H9 (cell line): Measurements from ENCODE around the gene FGF10. TPM values are rescaled to one million over a fixed set of nuclear protein-coding genes. Genes with fewer than 3 reads are reported as not detected.

ENCODE experiments used
- DNase-seq: peaks from one replicate; pipeline ENCODE4 v3.0.0-alpha.2; 2017
- H2AFZ ChIP-seq: one replicate; pipeline ENCODE4 v1.6.1; 2013; ENCODE audit warnings: mild to moderate bottlenecking, low read length, control low read depth, moderate library complexity
- H2AK5ac ChIP-seq: 2 replicates; pipeline ENCODE4 v1.6.1; 2013; ENCODE audit warnings: low read length, control low read depth, mixed read lengths; ENCODE audit not compliant: insufficient read length
- H2BK120ac ChIP-seq: one replicate; pipeline ENCODE4 v1.6.1; 2013; ENCODE audit warnings: low read depth, mild to moderate bottlenecking, low read length, control low read depth, inconsistent platforms; ENCODE audit not compliant: poor library complexity, severe bottlenecking
- H2BK12ac ChIP-seq: 2 replicates; pipeline ENCODE4 v1.6.1; 2013; ENCODE audit warnings: low read length, control low read depth, mixed read lengths, low read depth; ENCODE audit not compliant: insufficient read length
- H2BK15ac ChIP-seq: 2 replicates; pipeline ENCODE4 v1.6.1; 2013; ENCODE audit warnings: low read depth, low read length, control low read depth
- H2BK20ac ChIP-seq: one replicate; pipeline ENCODE4 v1.6.1; 2013; ENCODE audit warnings: low read depth, mild to moderate bottlenecking, low read length, control low read depth, inconsistent platforms; ENCODE audit not compliant: poor library complexity, severe bottlenecking
- H2BK5ac ChIP-seq: 2 replicates; pipeline ENCODE4 v1.6.1; 2013; ENCODE audit warnings: low read length, control low read depth, mixed read lengths; ENCODE audit not compliant: insufficient read length
- H3K14ac ChIP-seq: 2 replicates; pipeline ENCODE4 v1.6.1; 2013; ENCODE audit warnings: low read length, control low read depth; ENCODE audit not compliant: insufficient read depth
- H3K18ac ChIP-seq: 2 replicates; pipeline ENCODE4 v1.6.1; 2013; ENCODE audit warnings: low read depth, mild to moderate bottlenecking, mixed read lengths, low read length, control low read depth; ENCODE audit not compliant: insufficient read length
- H3K23ac ChIP-seq: 2 replicates; pipeline ENCODE4 v1.6.1; 2013; ENCODE audit warnings: low read length, control low read depth, mixed read lengths, low read depth; ENCODE audit not compliant: insufficient read length
- H3K23me2 ChIP-seq: 2 replicates; pipeline ENCODE4 v1.6.1; 2013; ENCODE audit warnings: low read depth, mild to moderate bottlenecking, mixed read lengths, low read length, control low read depth; ENCODE audit not compliant: insufficient read length, poor library complexity, severe bottlenecking
- H3K27ac ChIP-seq: 2 replicates; pipeline ENCODE4 v1.5.1; 2013; ENCODE audit warnings: low read length, control low read depth, mixed read lengths, low read depth; ENCODE audit not compliant: insufficient read length
- H3K27me3 ChIP-seq: 2 replicates; pipeline ENCODE4 v1.6.1; 2013; ENCODE audit warnings: low read length, control low read depth, inconsistent platforms; ENCODE audit not compliant: insufficient read depth
- H3K4ac ChIP-seq: 2 replicates; pipeline ENCODE4 v1.6.1; 2013; ENCODE audit warnings: low read depth, mild to moderate bottlenecking, control low read depth, inconsistent platforms, low read length, moderate library complexity
- H3K4me1 ChIP-seq: 2 replicates; pipeline ENCODE4 v1.6.1; 2013; ENCODE audit warnings: low read length, control low read depth, inconsistent platforms; ENCODE audit not compliant: insufficient read depth
- H3K4me2 ChIP-seq: 2 replicates; pipeline ENCODE4 v1.6.1; 2013; ENCODE audit warnings: low read length, control low read depth, mixed read lengths; ENCODE audit not compliant: insufficient read length, insufficient read depth
- H3K56ac ChIP-seq: 2 replicates; pipeline ENCODE4 v1.6.1; 2013; ENCODE audit warnings: low read depth, mild to moderate bottlenecking, mixed read lengths, low read length, control low read depth; ENCODE audit not compliant: insufficient read length
- H3K79me1 ChIP-seq: 2 replicates; pipeline ENCODE4 v1.6.1; 2013; ENCODE audit warnings: low read depth, mild to moderate bottlenecking, moderate library complexity, low read length, control low read depth, inconsistent platforms; ENCODE audit not compliant: insufficient read depth, poor library complexity, severe bottlenecking
- H3K79me2 ChIP-seq: 2 replicates; pipeline ENCODE4 v1.6.1; 2013; ENCODE audit warnings: low read length, control low read depth, inconsistent platforms; ENCODE audit not compliant: insufficient read depth
- H3K9ac ChIP-seq: 2 replicates; pipeline ENCODE4 v1.6.1; 2013; ENCODE audit warnings: low read length, control low read depth, mixed read lengths; ENCODE audit not compliant: insufficient read length; ENCODE audit errors: extremely low read depth
- H3K9me3 ChIP-seq: one replicate; pipeline ENCODE4 v1.6.1; 2013; ENCODE audit warnings: low read depth, low read length, inconsistent platforms; ENCODE audit not compliant: control insufficient read depth
- H3T11ph ChIP-seq: one replicate; pipeline ENCODE4 v1.6.1; 2013; ENCODE audit warnings: mild to moderate bottlenecking, low read length, control low read depth, inconsistent platforms
- H4K20me1 ChIP-seq: one replicate; pipeline ENCODE4 v1.6.1; 2013; ENCODE audit not compliant: control insufficient read depth, insufficient read length, insufficient read depth
- H4K5ac ChIP-seq: 2 replicates; pipeline ENCODE4 v1.6.1; 2013; ENCODE audit warnings: low read depth, mild to moderate bottlenecking, mixed read lengths, low read length, control low read depth; ENCODE audit not compliant: insufficient read length
- H4K8ac ChIP-seq: replicated peaks from 2 replicates; pipeline ENCODE4 v1.6.1; 2013; ENCODE audit warnings: low read length, control low read depth, mixed read lengths, low read depth; ENCODE audit not compliant: insufficient read length
- H4K91ac ChIP-seq: 2 replicates; pipeline ENCODE4 v1.6.1; 2013; ENCODE audit warnings: low read depth, mild to moderate bottlenecking, moderate library complexity, mixed read lengths, low read length, control low read depth; ENCODE audit not compliant: insufficient read length
- H3K27ac Mint-ChIP-seq, 3 experiments: 2 replicates in 2 of 3; 3 replicates in 1 of 3; pipeline ENCODE4 v1.8.0; 2020 to 2021; ENCODE audit warnings: mixed read lengths in 3 of 3, mild to moderate bottlenecking in 1 of 3, moderate library complexity in 1 of 3
- H3K27me3 Mint-ChIP-seq: 2 replicates; pipeline ENCODE4 v1.8.0; 2021; ENCODE audit warnings: low read depth, mild to moderate bottlenecking, moderate library complexity, mixed read lengths
- H3K36me3 Mint-ChIP-seq, 3 experiments: 2 replicates in 2 of 3; 3 replicates in 1 of 3; pipeline ENCODE4 v1.8.0; 2020 to 2021; ENCODE audit warnings: low read depth in 3 of 3, mixed read lengths in 3 of 3; ENCODE audit not compliant: insufficient read depth in 1 of 3
- H3K4me1 Mint-ChIP-seq, 2 experiments: 2 replicates each; pipeline ENCODE4 v1.8.0; 2020; ENCODE audit warnings: mixed read lengths in 2 of 2
- H3K4me3 Mint-ChIP-seq, 2 experiments: 2 replicates in 1 of 2; 3 replicates in 1 of 2; pipeline ENCODE4 v1.8.0; 2020 to 2021; ENCODE audit warnings: mild to moderate bottlenecking in 2 of 2, mixed read lengths in 2 of 2, moderate library complexity in 1 of 2
- H3K9me3 Mint-ChIP-seq, 2 experiments: 2 replicates in 1 of 2; 3 replicates in 1 of 2; pipeline ENCODE4 v1.8.0; 2020; ENCODE audit warnings: mild to moderate bottlenecking in 2 of 2, mixed read lengths in 2 of 2, moderate library complexity in 1 of 2
- WGBS: extraction: QIAGEN DNeasy Blood & Tissue Kit; methylation state at CpG from one replicate; pipeline ENCODE4 v1.1.7; 2013; ENCODE audit warnings: missing lambda C conversion rate, low lambda C conversion rate, mixed read lengths; ENCODE audit not compliant: insufficient read length; ENCODE audit errors: extremely low coverage; 5-methylcytosine and 5-hydroxymethylcytosine counted together
- total RNA-seq: library from RNA; stranded (reverse); gene quantifications from 2 replicates; pipeline ENCODE4 v1.2.1, GENCODE V29; 2021
- TF ChIP-seq, protein P1 (sequence below): fragments of 200-600 bp; sonication (generic); conservative IDR thresholded peaks from 3 replicates; pipeline ENCODE4 v1.8.0; 2021; ENCODE audit warnings: antibody characterized with exemption, mild to moderate bottlenecking

The FGF10 gene
- total RNA-seq, 1 experiment from 2014 or later, result not detected

DNA sequence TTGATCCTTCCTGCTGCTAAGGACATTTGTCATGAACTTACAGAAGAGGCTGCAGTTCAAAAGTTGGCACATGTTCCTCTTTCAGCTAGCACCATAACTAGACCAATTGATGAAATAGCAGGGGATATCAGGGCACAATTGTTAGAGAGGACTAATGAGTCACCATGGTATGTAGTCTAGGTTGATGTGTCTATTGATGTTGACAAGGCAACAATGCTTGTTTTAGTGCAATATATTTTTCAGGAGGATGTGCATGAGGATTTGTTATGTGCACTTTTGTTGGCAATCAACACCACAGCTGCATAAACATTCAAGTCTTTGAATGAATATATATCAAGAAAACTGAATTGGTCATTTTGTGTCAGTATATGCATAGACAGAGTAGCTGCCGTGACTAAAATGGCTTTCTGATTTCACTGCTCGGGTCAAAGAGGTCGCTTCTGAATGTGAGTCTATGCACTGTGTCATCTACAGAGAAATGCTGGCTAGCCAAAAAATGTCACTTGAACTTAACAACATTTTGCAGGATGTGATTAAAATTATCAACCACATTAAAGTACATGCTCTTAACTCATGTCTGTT lies 68.0 kb downstream of the FGF10 start:
- no CpG with 5 or more reads among the region's 3 CpGs for WGBS
- Histone ChIP-seq H3K14ac (no peak overlapping the region), H3K79me2 (no peaks in the 10 kb centered on the region), H2AK5ac (no peak overlapping the region), H2BK120ac (no peak overlapping the region), H2BK12ac (no peak overlapping the region), H2BK15ac (no peak overlapping the region), H3T11ph (no peak overlapping the region), H3K23me2 (no peaks in the 10 kb centered on the region), H3K9me3 (no peaks in the 10 kb centered on the region), H4K5ac (no peak overlapping the region), H4K91ac (no peak overlapping the region), H3K18ac (no peak overlapping the region), H3K9ac (no peak overlapping the region), H3K23ac (no peak overlapping the region), H3K79me1 (no peaks in the 10 kb centered on the region), H3K4me2 (no peak overlapping the region), H3K4me1 (no peaks in the 10 kb centered on the region), H2AFZ (no peak overlapping the region), H2BK5ac (no peak overlapping the region), H2BK20ac (no peak overlapping the region), H4K8ac (no peak overlapping the region), H3K27me3 (no peaks in the 10 kb centered on the region), H3K4ac (no peak overlapping the region), H3K56ac (no peak overlapping the region), H4K20me1 (no peaks in the 10 kb centered on the region), H3K27ac (no peak overlapping the region)
- Mint-ChIP-seq H3K36me3 (peaks cover 3 to 6% (median 5%) of the 10 kb centered on the region in 3 experiments; a peak in 2 of 7 replicates), H3K27ac (no peak overlapping the region), H3K27me3 (no peaks in the 10 kb centered on the region), H3K9me3 (peaks cover 5% of the 10 kb centered on the region in 2 experiments; a peak in 3 of 5 replicates), H3K4me1 (no peaks in the 10 kb centered on the region), H3K4me3 (no peak overlapping the region)
- no peak for DNase-seq
- TF ChIP-seq, protein P1, sequence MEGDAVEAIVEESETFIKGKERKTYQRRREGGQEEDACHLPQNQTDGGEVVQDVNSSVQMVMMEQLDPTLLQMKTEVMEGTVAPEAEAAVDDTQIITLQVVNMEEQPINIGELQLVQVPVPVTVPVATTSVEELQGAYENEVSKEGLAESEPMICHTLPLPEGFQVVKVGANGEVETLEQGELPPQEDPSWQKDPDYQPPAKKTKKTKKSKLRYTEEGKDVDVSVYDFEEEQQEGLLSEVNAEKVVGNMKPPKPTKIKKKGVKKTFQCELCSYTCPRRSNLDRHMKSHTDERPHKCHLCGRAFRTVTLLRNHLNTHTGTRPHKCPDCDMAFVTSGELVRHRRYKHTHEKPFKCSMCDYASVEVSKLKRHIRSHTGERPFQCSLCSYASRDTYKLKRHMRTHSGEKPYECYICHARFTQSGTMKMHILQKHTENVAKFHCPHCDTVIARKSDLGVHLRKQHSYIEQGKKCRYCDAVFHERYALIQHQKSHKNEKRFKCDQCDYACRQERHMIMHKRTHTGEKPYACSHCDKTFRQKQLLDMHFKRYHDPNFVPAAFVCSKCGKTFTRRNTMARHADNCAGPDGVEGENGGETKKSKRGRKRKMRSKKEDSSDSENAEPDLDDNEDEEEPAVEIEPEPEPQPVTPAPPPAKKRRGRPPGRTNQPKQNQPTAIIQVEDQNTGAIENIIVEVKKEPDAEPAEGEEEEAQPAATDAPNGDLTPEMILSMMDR, result no peak
